Esophagus muscularis mucosa (tissue), 4 donors: ENCODE measurements around the gene KPTN. TPM values are rescaled to one million over a fixed set of nuclear protein-coding genes. Genes with fewer than 3 reads are reported as not detected.

ENCODE experiments used
- DNase-seq: peaks from one replicate; pipeline ENCODE4 v3.0.0-alpha.2; 2017; ENCODE audit errors: extremely low spot score
- H3K27ac ChIP-seq, 4 donors: fragments of 200-600 bp; sonication (generic); replicated peaks in 1 of 4; 1 replicate in 3 of 4; 2 replicates in 1 of 4; pipeline ENCODE4 v1.5.1; 2016 to 2019; ENCODE audit warnings: mild to moderate bottlenecking in 1 of 4
- H3K27me3 ChIP-seq, 4 donors: fragments of 200-600 bp; sonication (generic); one replicate each; pipeline versions ENCODE4 v1.5.1 to v1.6.0; 2016 to 2019
- H3K36me3 ChIP-seq, 4 donors: fragments of 200-600 bp; sonication (generic); one replicate each; pipeline ENCODE4 v1.5.1; 2016 to 2019
- H3K4me1 ChIP-seq, 4 donors: fragments of 200-600 bp; sonication (generic); one replicate each; pipeline ENCODE4 v1.5.1; 2016 to 2019
- H3K4me3 ChIP-seq, 4 donors: fragments of 200-600 bp; sonication (generic); 1 replicate in 2 of 4; 2 replicates in 2 of 4; pipeline ENCODE4 v1.5.1; 2016 to 2019; ENCODE audit warnings: mild to moderate bottlenecking in 4 of 4, moderate library complexity in 1 of 4
- H3K9me3 ChIP-seq, 4 donors: fragments of 200-600 bp; sonication (generic); 1 replicate in 3 of 4; 2 replicates in 1 of 4; pipeline ENCODE4 v1.5.1; 2016 to 2019
- CTCF ChIP-seq, 3 experiments: fragments of 200-600 bp in 2 of 3; fragments of 450-650 bp in 1 of 3; sonication (generic) in 2 of 3; IDR thresholded peaks; one replicate each; pipeline ENCODE4 v1.5.1; 2017 to 2019; ENCODE audit warnings: antibody characterized with exemption in 3 of 3, mild to moderate bottlenecking in 2 of 3, moderate library complexity in 1 of 3
- EP300 ChIP-seq: sonication (generic); formaldehyde crosslinking; IDR thresholded peaks from one replicate; pipeline ENCODE4 v1.6.1; 2017; ENCODE audit warnings: antibody characterized with exemption
- POLR2A ChIP-seq: fragments of 450-650 bp; IDR thresholded peaks from one replicate; pipeline ENCODE4 v1.6.1; 2017; ENCODE audit warnings: antibody characterized with exemption, moderate library complexity, mild to moderate bottlenecking, low read depth
- POLR2AphosphoS5 ChIP-seq, 2 donors: sonication (generic); formaldehyde crosslinking; IDR thresholded peaks; one replicate each; pipeline ENCODE4 v1.6.1; 2017; ENCODE audit warnings: antibody characterized with exemption in 2 of 2
- WGBS: methylation state at CpG from one replicate; pipeline ENCODE4 v1.1.5; 2018; 5-methylcytosine and 5-hydroxymethylcytosine counted together
- intact Hi-C: fragments of 100-400 bp; cut with DNase I; formaldehyde crosslinking; loops from one replicate; pipeline ENCODE4 v1.15.1; 2023
- total RNA-seq, 4 donors: library from RNA; depleted of rRNA; stranded (reverse); fragments of >200 nt; gene quantifications; one replicate each; pipeline versions ENCODE4 v1.1.0 to v1.2.1, GENCODE V29; 2016

Gene KPTN
- total RNA-seq, 4 donors from 2014 or later: 2.3 to 9.4 (median 5.2) TPM

- peaks cover 10 to 29% (median 27%) of the 10 kb centered on the region in 4 donors for H3K4me1 ChIP-seq
- TF ChIP-seq EP300: no peak
- TF ChIP-seq POLR2AphosphoS5 (IDR thresholded peaks at IDR 0.05): no peak
- TF ChIP-seq CTCF (IDR thresholded peaks at IDR 0.05): no peak
- TF ChIP-seq POLR2A: no peak
- H3K36me3 ChIP-seq: no peaks in the 10 kb centered on the region
- 33% methylated on average over 9 of the region's 22 CpGs for WGBS
- no peak overlapping the region for H3K4me3 ChIP-seq
- peaks cover 0 to 78% (median 25%) of the 10 kb centered on the region in 4 donors for H3K27me3 ChIP-seq
- H3K27ac ChIP-seq: no peak overlapping the region
- H3K9me3 ChIP-seq: no peaks in the 10 kb centered on the region
- intact Hi-C loops: no loop called here
- no peak for DNase-seq
Measured at GRCh38 chr19:47444388-47444821, 39.6 kb downstream of the KPTN start.

- DNase-seq: no peak
- 75% methylated on average over 12 of the region's 12 CpGs for WGBS
- Histone ChIP-seq H3K27ac (no peak overlapping the region), H3K4me3 (no peak overlapping the region), H3K9me3 (no peaks in the 10 kb centered on the region), H3K4me1 (peaks cover 10 to 29% (median 27%) of the 10 kb centered on the region in 4 donors), H3K27me3 (peaks cover 0 to 67% (median 24%) of the 10 kb centered on the region in 4 donors), H3K36me3 (no peaks in the 10 kb centered on the region)
- intact Hi-C loops: no loop called here
- TF ChIP-seq POLR2A (no peak), CTCF (IDR thresholded peaks at IDR 0.05) (no peak), POLR2AphosphoS5 (IDR thresholded peaks at IDR 0.05) (no peak), EP300 (no peak)
Measured at GRCh38 chr19:47443331-47443730, 40.7 kb downstream of the KPTN start.

- Histone ChIP-seq H3K4me3 (no peak overlapping the region), H3K27ac (no peak overlapping the region), H3K9me3 (no peaks in the 10 kb centered on the region), H3K4me1 (peaks cover 0 to 7% (median 6%) of the 10 kb centered on the region in 4 donors), H3K27me3 (peaks cover 0 to 55% (median 0%) of the 10 kb centered on the region in 4 donors), H3K36me3 (no peaks in the 10 kb centered on the region)
- DNase-seq: no peak
- intact Hi-C loops: loop anchor here (5.0 to 10.0 kb wide), 3 partner anchors 43 to 346 kb away; partner anchors contain the start of gene KPTN
- TF ChIP-seq POLR2A: no peak
- no peak for TF ChIP-seq EP300
- no peak for TF ChIP-seq POLR2AphosphoS5 (IDR thresholded peaks at IDR 0.05)
- no peak for TF ChIP-seq CTCF (IDR thresholded peaks at IDR 0.05)
- whole genome bisulfite sequencing: 35% methylated on average over 5 of the region's 5 CpGs
Measured at GRCh38 chr19:47438793-47439220, 45.2 kb downstream of the KPTN start.

GRCh38 chr19:47437500-47437899 is 46.5 kb downstream of the KPTN start:
- peaks cover 0 to 54% (median 0%) of the 10 kb centered on the region in 4 donors for H3K27me3 ChIP-seq
- peaks cover 0 to 10% (median 6%) of the 10 kb centered on the region in 4 donors for H3K4me1 ChIP-seq
- WGBS: 65% methylated on average over 9 of the region's 12 CpGs
- no peaks in the 10 kb centered on the region for H3K36me3 ChIP-seq
- no peak for DNase-seq
- TF ChIP-seq POLR2AphosphoS5 (IDR thresholded peaks at IDR 0.05) (no peak), POLR2A (no peak), CTCF (IDR thresholded peaks at IDR 0.05) (no peak), EP300 (no peak)
- H3K4me3 ChIP-seq: no peak overlapping the region
- no peaks in the 10 kb centered on the region for H3K9me3 ChIP-seq
- intact Hi-C loops: loop anchor here (2.0 to 10.0 kb wide), 4 partner anchors 45 to 347 kb away; partner anchors contain the start of gene KPTN
- H3K27ac ChIP-seq: no peak overlapping the region
